Sigmoid colon (tissue), 7 donors: ENCODE results near the gene CAPNS1. TPM values are rescaled to one million over a fixed set of nuclear protein-coding genes. Genes with fewer than 3 reads are reported as not detected.
"Not testable (repeated sequence)": the region's sequence is repeated elsewhere in the genome, so short reads cannot be mapped to it uniquely, and the experiment has no call there.

Source experiments
- DNase-seq: peaks from one replicate; pipeline ENCODE4 v3.0.0-alpha.2; 2019
- H3K27ac ChIP-seq, 4 donors: fragments of 200-600 bp; sonication (generic); one replicate each; pipeline ENCODE4 v1.5.1; 2016 to 2019; ENCODE audit warnings: mild to moderate bottlenecking in 1 of 4
- H3K27me3 ChIP-seq, 3 donors: fragments of 200-600 bp; sonication (generic); one replicate each; pipeline ENCODE4 v1.5.1; 2019; ENCODE audit warnings: mild to moderate bottlenecking in 1 of 3
- H3K36me3 ChIP-seq, 4 donors: fragments of 200-600 bp; sonication (generic); one replicate each; pipeline ENCODE4 v1.5.1; 2016 to 2019
- H3K4me1 ChIP-seq, 4 donors: fragments of 200-600 bp; sonication (generic); one replicate each; pipeline ENCODE4 v1.5.1; 2017 to 2019
- H3K4me3 ChIP-seq, 4 donors: fragments of 200-600 bp; sonication (generic); one replicate each; pipeline ENCODE4 v1.5.1; 2017 to 2019; ENCODE audit warnings: mild to moderate bottlenecking in 2 of 4, moderate library complexity in 1 of 4
- H3K9me3 ChIP-seq, 4 donors: fragments of 200-600 bp in 3 of 4; sonication (generic) in 3 of 4; one replicate each; pipeline versions ENCODE4 v1.5.1 to v1.6.1; 2013 to 2019
- CTCF ChIP-seq, 4 experiments: fragments of 450-650 bp in 3 of 4; fragments of 200-600 bp in 1 of 4; IDR thresholded peaks; one replicate each; pipeline ENCODE4 v1.5.1; 2016 to 2019; ENCODE audit warnings: antibody characterized with exemption in 4 of 4, mild to moderate bottlenecking in 3 of 4, moderate library complexity in 2 of 4
- EP300 ChIP-seq, 4 donors: sonication (generic); formaldehyde crosslinking; IDR thresholded peaks; one replicate each; pipeline ENCODE4 v1.6.1; 2017; ENCODE audit warnings: antibody characterized with exemption in 4 of 4
- POLR2A ChIP-seq, 2 donors: fragments of 450-650 bp; IDR thresholded peaks; one replicate each; pipeline ENCODE4 v1.6.1; 2016; ENCODE audit warnings: antibody characterized with exemption in 2 of 2, mild to moderate bottlenecking in 2 of 2, moderate library complexity in 2 of 2
- POLR2AphosphoS5 ChIP-seq, 4 donors: sonication (generic); formaldehyde crosslinking; IDR thresholded peaks; one replicate each; pipeline ENCODE4 v1.6.1; 2017; ENCODE audit warnings: antibody characterized with exemption in 4 of 4
- WGBS, 2 donors: extraction: QIAGEN DNeasy Blood & Tissue Kit; methylation state at CpG; one replicate each; pipeline ENCODE4 v1.1.7; 2013; 5-methylcytosine and 5-hydroxymethylcytosine counted together
- intact Hi-C: fragments of 100-400 bp; cut with DNase I; formaldehyde crosslinking; loops from one replicate; pipeline ENCODE4 v1.15.1; 2023
- polyA plus RNA-seq, 3 donors: library from polyadenylated mRNA; stranded (reverse); fragments of 200-250 nt; gene quantifications; one replicate each; pipeline ENCODE4 v1.2.3, GENCODE V29; 2013
- total RNA-seq, 4 donors: library from RNA; depleted of rRNA; stranded (reverse); fragments of >200 nt; gene quantifications; one replicate each; pipeline ENCODE4 v1.1.0, GENCODE V29; 2016
- donor health status: healthy with polysubstance abuse.
- donor health status: Bipolar disorder and iron deficiency.
- donor health status: healthy.

CAPNS1 gene
- total and polyA plus RNA-seq, 7 donors, result 101 to 938 (median 116) TPM

GRCh38 chr19:36182612-36183244 is 42.9 kb downstream of the CAPNS1 start:
- 95 to 96% methylated on average over 17 of the region's 17 CpGs for WGBS, 2 donors
- H3K9me3 ChIP-seq, result no peaks in the 10 kb centered on the region
- no peak overlapping the region for H3K4me3 ChIP-seq
- H3K4me1 ChIP-seq, result no peaks in the 10 kb centered on the region
- intact Hi-C loops, result no loop called here
- H3K36me3 ChIP-seq, result peaks cover 3 to 19% (median 8%) of the 10 kb centered on the region in 4 donors
- no peak for TF ChIP-seq POLR2AphosphoS5 (IDR thresholded peaks at IDR 0.05)
- TF ChIP-seq CTCF (IDR thresholded peaks at IDR 0.05), result no peak
- TF ChIP-seq EP300 (IDR thresholded peaks at IDR 0.05), result no peak
- no peak for TF ChIP-seq POLR2A (IDR thresholded peaks at IDR 0.05)
- H3K27me3 ChIP-seq, result no peaks in the 10 kb centered on the region
- no peak for DNase-seq
- H3K27ac ChIP-seq, result no peak overlapping the region

- H3K4me1 ChIP-seq, result no peaks in the 10 kb centered on the region
- H3K27me3 ChIP-seq, result no peaks in the 10 kb centered on the region
- no peak overlapping the region for H3K27ac ChIP-seq
- H3K9me3 ChIP-seq, result no peaks in the 10 kb centered on the region
- intact Hi-C loops, result no loop called here
- DNase-seq, result no peak
- peaks cover 3 to 19% (median 8%) of the 10 kb centered on the region in 4 donors for H3K36me3 ChIP-seq
- no peak overlapping the region for H3K4me3 ChIP-seq
- 90 to 93% methylated on average over 10 of the region's 10 CpGs for WGBS, 2 donors
- TF ChIP-seq POLR2AphosphoS5 (IDR thresholded peaks at IDR 0.05) (no peak), CTCF (IDR thresholded peaks at IDR 0.05) (no peak), EP300 (IDR thresholded peaks at IDR 0.05) (no peak), POLR2A (IDR thresholded peaks at IDR 0.05) (no peak)
These were observed 43.4 kb downstream of the CAPNS1 start for GRCh38 chr19:36183245-36183628.

- WGBS, 2 donors, result 92 to 96% methylated on average over 5 of the region's 5 CpGs
- intact Hi-C loops, result not testable (repeated sequence)
These were observed 46.9 kb downstream of the CAPNS1 start for GRCh38 chr19:36186722-36187121.

GRCh38 chr19:36196249-36196648 is 56.4 kb downstream of the CAPNS1 start:
- intact Hi-C loops, result loop anchor here (10.0 kb wide), 1 partner anchor 299 kb away; no protein-coding TSS in a partner anchor
- Histone ChIP-seq H3K4me3 (no peak overlapping the region), H3K9me3 (no peaks in the 10 kb centered on the region), H3K27me3 (no peaks in the 10 kb centered on the region), H3K27ac (no peak overlapping the region), H3K36me3 (peaks cover 0 to 26% (median 14%) of the 10 kb centered on the region in 4 donors), H3K4me1 (no peaks in the 10 kb centered on the region)
- no peak for TF ChIP-seq POLR2A (IDR thresholded peaks at IDR 0.05)
- TF ChIP-seq EP300 (IDR thresholded peaks at IDR 0.05), result no peak
- no peak for TF ChIP-seq POLR2AphosphoS5 (IDR thresholded peaks at IDR 0.05)
- no peak for TF ChIP-seq CTCF (IDR thresholded peaks at IDR 0.05)
- WGBS, 2 donors, result 91 to 96% methylated on average over 2 of the region's 2 CpGs
- no peak for DNase-seq

More at GRCh38 chr19:36186722-36187121, 46.9 kb downstream of the CAPNS1 start:
- H3K36me3 ChIP-seq, result peaks cover 3 to 19% (median 8%) of the 10 kb centered on the region in 4 donors
- not testable (repeated sequence) for H3K4me1 ChIP-seq, H3K27me3 ChIP-seq, DNase-seq, H3K4me3 ChIP-seq, H3K9me3 ChIP-seq, H3K27ac ChIP-seq

GRCh38 chr19:36198119-36198518 is 58.3 kb downstream of the CAPNS1 start:
- TF ChIP-seq EP300 (IDR thresholded peaks at IDR 0.05) (no peak), POLR2AphosphoS5 (IDR thresholded peaks at IDR 0.05) (peak in 2 of 4 donors; percentile 7 to 18)
- H3K4me1 ChIP-seq, result no peaks in the 10 kb centered on the region
- peak overlapping the region in 1 of 4 donors; percentile 26 for H3K27ac ChIP-seq
- intact Hi-C loops, result loop anchor here (10.0 kb wide), 1 partner anchor 297 kb away; no protein-coding TSS in a partner anchor
- 93 to 97% methylated on average over 2 of the region's 2 CpGs for WGBS, 2 donors
- H3K9me3 ChIP-seq, result no peaks in the 10 kb centered on the region
- no peak for DNase-seq
- H3K36me3 ChIP-seq, result peaks cover 0 to 24% (median 14%) of the 10 kb centered on the region in 4 donors
- no peaks in the 10 kb centered on the region for H3K27me3 ChIP-seq
- H3K4me3 ChIP-seq, result no peak overlapping the region

Other genes with a start within 250 kb of the CAPNS1 start
- 1 to 10 TPM; 2.5 to 7.8 (median 6.6) TPM for gene NFKBID, start 239.5 kb upstream of the CAPNS1 start, total RNA-seq
- 1 to 10 TPM; 1.2 to 9.6 (median 4.4) TPM for gene NFKBID, start 239.5 kb upstream of the CAPNS1 start, polyA plus RNA-seq
- gene HCST, start 237.5 kb upstream of the CAPNS1 start, total RNA-seq, result 1 to 10 TPM in 3 of 4 donors, not detected in 1; 3.5 to 5.8 (median 3.9) TPM
- 10 to 100 TPM in 2 of 3 donors, 1 to 10 TPM in 1; 2.4 to 36.1 (median 13.9) TPM for gene HCST, start 237.5 kb upstream of the CAPNS1 start, polyA plus RNA-seq
- 100 to 1,000 TPM in 3 of 4 donors, 10 to 100 TPM in 1; 71.5 to 172 (median 126) TPM for gene TYROBP, start 231.8 kb upstream of the CAPNS1 start, total RNA-seq
- 100 to 1,000 TPM in 2 of 3 donors, 10 to 100 TPM in 1; 95.8 to 211 (median 125) TPM for gene TYROBP, start 231.8 kb upstream of the CAPNS1 start, polyA plus RNA-seq
- 1 to 10 TPM; 4.6 to 7.2 (median 6.6) TPM for gene LRFN3, start 203.7 kb upstream of the CAPNS1 start, total RNA-seq
- 1 to 10 TPM; 5.3 to 9.7 (median 6.0) TPM for gene LRFN3, start 203.7 kb upstream of the CAPNS1 start, polyA plus RNA-seq
- gene SDHAF1, start 144.9 kb upstream of the CAPNS1 start, total RNA-seq, result 100 to 1,000 TPM in 1 of 4 donors, 10 to 100 TPM in 3; 56.2 to 135 (median 68.9) TPM
- 10 to 100 TPM; 19.2 to 28.2 (median 24.0) TPM for gene SDHAF1, start 144.9 kb upstream of the CAPNS1 start, polyA plus RNA-seq
- under 1 TPM; 0.28 to 0.82 (median 0.76) TPM for gene SYNE4, start 131.3 kb upstream of the CAPNS1 start, total RNA-seq
- 1 to 10 TPM; 3.9 to 7.8 (median 6.0) TPM for gene SYNE4, start 131.3 kb upstream of the CAPNS1 start, polyA plus RNA-seq
- gene ALKBH6, start 125.9 kb upstream of the CAPNS1 start, total RNA-seq, result 10 to 100 TPM; 19.9 to 31.7 (median 26.6) TPM
- 10 to 100 TPM; 12.0 to 24.4 (median 12.5) TPM for gene ALKBH6, start 125.9 kb upstream of the CAPNS1 start, polyA plus RNA-seq
- 10 to 100 TPM; 22.5 to 53.7 (median 28.3) TPM for gene CLIP3, start 107.2 kb upstream of the CAPNS1 start, total RNA-seq
- 1 to 10 TPM; 1.2 to 9.7 (median 6.0) TPM for gene CLIP3, start 107.2 kb upstream of the CAPNS1 start, polyA plus RNA-seq
- gene THAP8, start 85.8 kb upstream of the CAPNS1 start, total RNA-seq, result 10 to 100 TPM; 12.6 to 23.9 (median 18.9) TPM
- 1 to 10 TPM; 5.8 to 9.0 (median 6.5) TPM for gene THAP8, start 85.8 kb upstream of the CAPNS1 start, polyA plus RNA-seq
- gene WDR62, start 85.2 kb upstream of the CAPNS1 start, total RNA-seq, result 1 to 10 TPM in 1 of 4 donors, under 1 TPM in 3; 0.16 to 1.1 (median 0.32) TPM
- 1 to 10 TPM in 1 of 3 donors, under 1 TPM in 2; under 0.01 to 6.8 (median 0.69) TPM for gene WDR62, start 85.2 kb upstream of the CAPNS1 start, polyA plus RNA-seq
- not detected for gene OVOL3, start 28.9 kb upstream of the CAPNS1 start, total RNA-seq
- gene OVOL3, start 28.9 kb upstream of the CAPNS1 start, polyA plus RNA-seq, result not detected
- gene POLR2I, start 25.2 kb upstream of the CAPNS1 start, total RNA-seq, result 100 to 1,000 TPM in 1 of 4 donors, 10 to 100 TPM in 3; 39.9 to 118 (median 83.5) TPM
- gene POLR2I, start 25.2 kb upstream of the CAPNS1 start, polyA plus RNA-seq, result 10 to 100 TPM; 46.7 to 96.1 (median 52.0) TPM
- gene TBCB, start 24.6 kb upstream of the CAPNS1 start, total RNA-seq, result 100 to 1,000 TPM; 109 to 162 (median 153) TPM
- 100 to 1,000 TPM; 117 to 133 (median 125) TPM for gene TBCB, start 24.6 kb upstream of the CAPNS1 start, polyA plus RNA-seq
- gene COX7A1, start 12.4 kb downstream of the CAPNS1 start, total RNA-seq, result 10 to 100 TPM; 43.0 to 88.5 (median 72.4) TPM
- gene COX7A1, start 12.4 kb downstream of the CAPNS1 start, polyA plus RNA-seq, result 10 to 100 TPM; 11.3 to 27.0 (median 11.4) TPM
- 1 to 10 TPM; 5.3 to 7.5 (median 6.8) TPM for gene ZNF565, start 74.6 kb downstream of the CAPNS1 start, total RNA-seq
- gene ZNF565, start 74.6 kb downstream of the CAPNS1 start, polyA plus RNA-seq, result 1 to 10 TPM; 2.4 to 4.8 (median 2.5) TPM
- gene ZNF146, start 75.0 kb downstream of the CAPNS1 start, total RNA-seq, result 10 to 100 TPM; 52.1 to 71.7 (median 57.5) TPM
- gene ZNF146, start 75.0 kb downstream of the CAPNS1 start, polyA plus RNA-seq, result 10 to 100 TPM; 28.0 to 32.0 (median 30.0) TPM
- gene ZFP14, start 239.1 kb downstream of the CAPNS1 start, total RNA-seq, result 10 to 100 TPM in 1 of 4 donors, 1 to 10 TPM in 3; 3.5 to 13.3 (median 7.6) TPM
- gene ZFP14, start 239.1 kb downstream of the CAPNS1 start, polyA plus RNA-seq, result 1 to 10 TPM in 1 of 3 donors, under 1 TPM in 2; 0.60 to 2.2 (median 0.92) TPM